Left lung (tissue), 14 donors: ENCODE measurements around the gene CRHBP. TPM values are rescaled to one million over a fixed set of nuclear protein-coding genes. Genes with fewer than 3 reads are reported as not detected.
"Not testable (repeated sequence)": the region's sequence is repeated elsewhere in the genome, so short reads cannot be mapped to it uniquely, and the experiment has no call there.

ENCODE experiments used
- ATAC-seq: fragments of 200-7000 bp; cut with Tn5 transposase; one replicate; pipeline ENCODE4 v1.9.1; 2020; ENCODE audit warnings: moderate library complexity
- DNase-seq, 4 donors: peaks; one replicate each; pipeline ENCODE4 v3.0.0-alpha.2; 2013 to 2020
- H3K27ac ChIP-seq, 2 donors: fragments of 200-600 bp; sonication (generic) in 1 of 2; one replicate each; pipeline versions ENCODE4 v1.5.0 to v1.8.0; 2020 to 2021
- H3K27me3 ChIP-seq, 2 donors: fragments of 200-600 bp; sonication (generic) in 1 of 2; one replicate each; pipeline versions ENCODE4 v1.5.0 to v1.8.0; 2020 to 2021
- H3K36me3 ChIP-seq, 2 donors: fragments of 200-600 bp; sonication (generic) in 1 of 2; one replicate each; pipeline versions ENCODE4 v1.5.0 to v1.8.0; 2020 to 2021
- H3K4me1 ChIP-seq, 2 donors: fragments of 200-600 bp; one replicate each; pipeline ENCODE4 v1.8.0; 2021
- H3K4me3 ChIP-seq, 2 donors: fragments of 200-600 bp; sonication (generic) in 1 of 2; one replicate each; pipeline versions ENCODE4 v1.5.0 to v1.8.0; 2020 to 2021; ENCODE audit warnings: mild to moderate bottlenecking in 1 of 2
- H3K9me3 ChIP-seq, 2 donors: fragments of 200-600 bp; sonication (generic) in 1 of 2; one replicate each; pipeline versions ENCODE4 v1.5.0 to v1.8.0; 2020 to 2021
- CTCF ChIP-seq, 2 donors: fragments of 200-600 bp; sonication (generic) in 1 of 2; IDR thresholded peaks; one replicate each; pipeline versions ENCODE4 v1.5.0 to v1.8.0; 2021; ENCODE audit warnings: antibody characterized with exemption in 2 of 2
- intact Hi-C, 2 donors: fragments of 100-400 bp; cut with DNase I; formaldehyde crosslinking; loops; one replicate each; pipeline versions ENCODE4 v1.11.2 to v1.14.2; 2022
- long read RNA-seq, 12 donors: library from polyadenylated mRNA in 2 of 12; unstranded in 2 of 12; transcript quantifications; one replicate each; pipeline ENCODE4 v2.0.0 and lab custom pipeline, GENCODE V29; 2019 to 2026
- polyA plus RNA-seq, 6 donors: library from polyadenylated mRNA; unstranded; fragments of 120-200 nt; gene quantifications; one replicate each; pipeline ENCODE4 v1.2.1, GENCODE V29; 2013; ENCODE audit not compliant: insufficient read length in 6 of 6
- total RNA-seq, 2 donors: library from RNA; stranded (reverse); fragmentation: NEBNext Ultra II Directional; extraction: Animal tissue kit (Norgen Biotek cat#: 25700); gene quantifications; one replicate each; pipeline ENCODE4 v1.2.1, GENCODE V29; 2021
- donor health status: DM: no; HTN: yes; CAD: no.
- donor health status: DM: no; HTN: no; CAD: no.

The CRHBP gene
- total RNA-seq = under 1 TPM in 1 of 2 donors, not detected in 1; 0.65 TPM
- under 1 TPM in 5 of 6 donors, not detected in 1; 0.22 to 0.72 (median 0.44) TPM for polyA plus RNA-seq
- long read RNA-seq, donor 1 = 0 reads
- long read RNA-seq, donor 2 = 0 reads
- long read RNA-seq, donor 3, partial matches to known transcripts = 0 of 1 reads
- long read RNA-seq, donor 3, other reads (novel, unspliced or antisense) = 0 of 1 reads
- long read RNA-seq, donor 4 = 0 reads
- long read RNA-seq, donor 5 = 0 reads
- long read RNA-seq, donor 6 = 0 reads
- long read RNA-seq, donor 7 = 0 reads
- long read RNA-seq, donor 8 = 0 reads
- long read RNA-seq, donor 9 = 0 reads
- long read RNA-seq, donor 10, partial matches to known transcripts = 1 of 1 reads
- long read RNA-seq, donor 10, other reads (novel, unspliced or antisense) = 0 of 1 reads
- long read RNA-seq, donor 11, partial matches to known transcripts = 9 of 14 reads
- long read RNA-seq, donor 11, other reads (novel, unspliced or antisense) = 0 of 14 reads
- long read RNA-seq, donor 12, partial matches to known transcripts = 0 of 2 reads
- long read RNA-seq, donor 12, other reads (novel, unspliced or antisense) = 0 of 2 reads

DNA sequence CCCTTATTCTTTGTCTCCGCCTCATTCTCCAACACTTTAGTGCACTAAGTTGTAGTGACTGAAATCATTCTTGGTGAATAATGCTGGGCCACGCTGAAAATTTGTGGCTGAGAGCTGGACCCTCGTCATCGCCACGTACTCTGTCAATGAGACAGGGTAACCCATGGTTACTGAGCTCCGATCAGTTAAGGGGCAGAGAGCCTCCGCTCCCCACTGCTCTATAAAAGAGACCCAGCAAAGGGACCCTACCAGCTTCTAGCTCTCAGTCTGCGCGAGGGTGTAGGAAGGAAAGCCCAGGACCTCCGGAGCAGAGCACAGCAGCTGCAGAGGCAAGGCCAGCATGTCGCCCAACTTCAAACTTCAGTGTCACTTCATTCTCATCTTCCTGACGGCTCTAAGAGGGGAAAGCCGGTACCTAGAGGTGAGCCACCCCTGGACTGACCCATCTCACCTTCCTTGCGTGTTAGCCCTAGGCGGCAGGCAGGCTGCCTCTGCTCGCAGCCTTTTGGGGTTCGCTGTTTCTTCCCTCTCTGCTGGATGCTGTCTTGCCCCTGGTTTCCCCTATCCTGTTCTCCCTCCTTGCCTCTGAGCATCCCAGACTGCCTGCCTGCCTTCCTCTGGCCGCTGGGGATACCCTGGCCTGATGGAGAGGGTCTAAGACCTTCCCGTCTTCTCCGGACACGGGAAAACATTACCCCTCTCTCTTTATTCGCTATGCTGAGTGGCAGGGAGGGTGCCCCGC is at the start of gene CRHBP:
Gene CRHBP (plus strand): TSS at position 251 of the 742 bp plus-strand sequence. CDS start 90 bp downstream, at position 341.
- ATAC-seq (no peak), DNase-seq (peak in 1 of 4 donors; percentile 11)
- Histone ChIP-seq H3K4me3 (peak within 1 kb of the TSS; percentile 6 to 31), H3K27ac (no peak within 1 kb of the TSS), H3K27me3 (peaks cover 37 to 49% of the 10 kb centered on the region in 2 donors), H3K9me3 (no peaks in the 10 kb centered on the region), H3K36me3 (no peaks in the 10 kb centered on the region), H3K4me1 (peaks cover 12 to 16% of the 10 kb centered on the region in 2 donors)
- no peak for TF ChIP-seq CTCF (IDR thresholded peaks at IDR 0.05)
- intact Hi-C loops = no loop called here

GRCh38 chr5:76908166-76908565 is 44.7 kb upstream of the CRHBP start:
- no peak for DNase-seq
- no peaks in the 10 kb centered on the region for H3K36me3 ChIP-seq
- H3K27ac ChIP-seq = no peak overlapping the region
- TF ChIP-seq CTCF (IDR thresholded peaks at IDR 0.05) = no peak
- ATAC-seq = no peak
- intact Hi-C loops = no loop called here
- no peaks in the 10 kb centered on the region for H3K27me3 ChIP-seq
- no peak overlapping the region for H3K4me3 ChIP-seq
- no peaks in the 10 kb centered on the region for H3K4me1 ChIP-seq
- no peaks in the 10 kb centered on the region for H3K9me3 ChIP-seq

GRCh38 chr5:76910344-76910933 is 42.4 kb upstream of the CRHBP start:
- H3K4me1 ChIP-seq, DNase-seq, ATAC-seq, H3K4me3 ChIP-seq, intact Hi-C loops, H3K9me3 ChIP-seq, H3K27me3 ChIP-seq, H3K27ac ChIP-seq, H3K36me3 ChIP-seq: not testable (repeated sequence)

- H3K27me3 ChIP-seq, H3K4me1 ChIP-seq, H3K9me3 ChIP-seq, H3K36me3 ChIP-seq, H3K4me3 ChIP-seq, intact Hi-C loops, DNase-seq, ATAC-seq, H3K27ac ChIP-seq: not testable (repeated sequence)
These were observed 38.2 kb upstream of the CRHBP start for GRCh38 chr5:76914671-76915070.

DNA sequence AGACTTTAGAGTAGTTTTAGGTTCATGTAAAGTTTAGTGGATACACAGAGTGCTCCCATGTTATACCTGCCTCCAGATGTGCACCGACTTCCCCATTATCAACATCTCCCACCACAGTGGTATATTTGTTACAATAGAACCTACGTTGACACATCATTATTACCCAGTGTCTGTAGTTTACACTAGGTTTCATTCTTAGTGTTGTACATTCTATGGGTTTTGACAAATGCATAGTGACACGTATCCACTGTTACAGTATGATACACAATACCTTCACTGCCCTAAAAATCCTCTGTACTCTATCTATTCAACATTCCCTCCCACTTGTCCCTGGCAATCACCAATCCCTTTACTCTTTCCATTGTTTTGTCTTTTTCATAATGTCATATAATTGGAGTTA is 34.3 kb upstream of the CRHBP start:
- Histone ChIP-seq H3K4me3 (no peak overlapping the region), H3K36me3 (no peaks in the 10 kb centered on the region), H3K27me3 (no peaks in the 10 kb centered on the region), H3K4me1 (no peaks in the 10 kb centered on the region), H3K9me3 (peaks cover 0 to 5% of the 10 kb centered on the region in 2 donors), H3K27ac (no peak overlapping the region)
- TF ChIP-seq CTCF (IDR thresholded peaks at IDR 0.05) = no peak
- DNase-seq (no peak), ATAC-seq (no peak)
- intact Hi-C loops = no loop called here
